Fibroblast of lung (primary cell): Measurements from ENCODE around the gene ARHGEF26. TPM values are rescaled to one million over a fixed set of nuclear protein-coding genes. Genes with fewer than 3 reads are reported as not detected.

Experiments used
- DNase-seq, 2 donors: peaks; one replicate each; pipeline versions ENCODE4 v3.0.0 to v3.0.0-alpha.2; 2010; ENCODE audit warnings: low read depth in 2 of 2
- H2AFZ ChIP-seq: 2 replicates; pipeline ENCODE4 v1.5.1; 2012; ENCODE audit warnings: low read length, control low read depth, inconsistent platforms
- H3K27ac ChIP-seq: 2 replicates; pipeline ENCODE4 v1.5.1; 2011; ENCODE audit warnings: low read length, control low read depth; ENCODE audit not compliant: insufficient read depth
- H3K27me3 ChIP-seq: 2 replicates; pipeline ENCODE4 v1.5.1; 2011; ENCODE audit warnings: mild to moderate bottlenecking, low read length; ENCODE audit not compliant: control insufficient read depth, insufficient read depth
- H3K36me3 ChIP-seq: 2 replicates; pipeline ENCODE4 v1.5.1; 2011; ENCODE audit warnings: low read length; ENCODE audit not compliant: control insufficient read depth, insufficient read depth
- H3K4me1 ChIP-seq: 2 replicates; pipeline ENCODE4 v1.5.1; 2011; ENCODE audit warnings: low read length; ENCODE audit not compliant: control insufficient read depth, insufficient read depth; ENCODE audit errors: extremely low read depth
- H3K4me2 ChIP-seq: 2 replicates; pipeline ENCODE4 v1.5.1; 2011; ENCODE audit warnings: low read length, control low read depth; ENCODE audit not compliant: insufficient read depth; ENCODE audit errors: extremely low read depth
- H3K4me3 ChIP-seq, 4 experiments: fragments of 200-600 bp in 1 of 4; sonication (generic) in 1 of 4; replicated peaks in 1 of 4; 2 replicates each; pipeline ENCODE4 v1.5.1; 2011 to 2016; ENCODE audit warnings: low read length in 4 of 4, low read depth in 3 of 4, mild to moderate bottlenecking in 3 of 4, control low read depth in 2 of 4, inconsistent platforms in 1 of 4, mixed read lengths in 1 of 4; ENCODE audit not compliant: insufficient read depth in 1 of 4; ENCODE audit errors: control extremely low read depth in 1 of 4
- H3K79me2 ChIP-seq: 2 replicates; pipeline ENCODE4 v1.5.1; 2012; ENCODE audit warnings: mild to moderate bottlenecking, low read length, inconsistent platforms; ENCODE audit not compliant: control insufficient read depth, insufficient read depth
- H3K9ac ChIP-seq: 2 replicates; pipeline ENCODE4 v1.5.1; 2011; ENCODE audit warnings: mild to moderate bottlenecking, low read length, control low read depth; ENCODE audit not compliant: insufficient read depth
- H3K9me3 ChIP-seq: 2 replicates; pipeline ENCODE4 v1.5.1; 2012; ENCODE audit warnings: low read depth, low read length; ENCODE audit not compliant: control insufficient read depth, insufficient read depth
- H4K20me1 ChIP-seq: 2 replicates; pipeline ENCODE4 v1.5.1; 2011; ENCODE audit warnings: low read length; ENCODE audit not compliant: control insufficient read depth, insufficient read depth; ENCODE audit errors: extremely low read depth
- EZH2 ChIP-seq: IDR thresholded peaks from 2 replicates; pipeline ENCODE4 v1.5.1; 2012; ENCODE audit warnings: low read length, control low read depth, mild to moderate bottlenecking; ENCODE audit errors: missing control alignments
- polyA plus RNA-seq, 2 donors: library from polyadenylated mRNA; depleted of rRNA in 1 of 2; stranded (reverse) in 1 of 2; unstranded in 1 of 2; fragments of >200 nt; gene quantifications; 2 replicates each; pipeline ENCODE4 v1.2.1, GENCODE V29; 2011 to 2012; ENCODE audit warnings: missing spikeins in 1 of 2
- total RNA-seq: library from RNA; depleted of rRNA; stranded (reverse); fragments of >200 nt; gene quantifications from 2 replicates; pipeline ENCODE4 v1.2.1, GENCODE V29; 2014
- TF ChIP-seq, protein P1 (sequence below), 2 donors: IDR thresholded peaks in 1 of 2; conservative IDR thresholded peaks in 1 of 2; 1 replicate in 1 of 2; 2 replicates in 1 of 2; pipeline ENCODE4 v1.5.1; 2011 to 2012; ENCODE audit warnings: low read length in 2 of 2, control low read depth in 1 of 2, inconsistent platforms in 1 of 2, low read depth in 1 of 2, mild to moderate bottlenecking in 1 of 2

Gene ARHGEF26
- total and polyA plus RNA-seq, 2 donors (not counting 1 experiment from before 2014, with no cell fraction given) = 0.72 to 2.1 TPM

GRCh38 chr3:154156530-154156929 lies 35.3 kb downstream of the ARHGEF26 start:
- no peaks in the 10 kb centered on the region for H3K9me3 ChIP-seq
- no peak overlapping the region for H2AFZ ChIP-seq
- TF ChIP-seq EZH2 = no peak
- TF ChIP-seq, protein P1, sequence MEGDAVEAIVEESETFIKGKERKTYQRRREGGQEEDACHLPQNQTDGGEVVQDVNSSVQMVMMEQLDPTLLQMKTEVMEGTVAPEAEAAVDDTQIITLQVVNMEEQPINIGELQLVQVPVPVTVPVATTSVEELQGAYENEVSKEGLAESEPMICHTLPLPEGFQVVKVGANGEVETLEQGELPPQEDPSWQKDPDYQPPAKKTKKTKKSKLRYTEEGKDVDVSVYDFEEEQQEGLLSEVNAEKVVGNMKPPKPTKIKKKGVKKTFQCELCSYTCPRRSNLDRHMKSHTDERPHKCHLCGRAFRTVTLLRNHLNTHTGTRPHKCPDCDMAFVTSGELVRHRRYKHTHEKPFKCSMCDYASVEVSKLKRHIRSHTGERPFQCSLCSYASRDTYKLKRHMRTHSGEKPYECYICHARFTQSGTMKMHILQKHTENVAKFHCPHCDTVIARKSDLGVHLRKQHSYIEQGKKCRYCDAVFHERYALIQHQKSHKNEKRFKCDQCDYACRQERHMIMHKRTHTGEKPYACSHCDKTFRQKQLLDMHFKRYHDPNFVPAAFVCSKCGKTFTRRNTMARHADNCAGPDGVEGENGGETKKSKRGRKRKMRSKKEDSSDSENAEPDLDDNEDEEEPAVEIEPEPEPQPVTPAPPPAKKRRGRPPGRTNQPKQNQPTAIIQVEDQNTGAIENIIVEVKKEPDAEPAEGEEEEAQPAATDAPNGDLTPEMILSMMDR (conservative IDR thresholded peaks at IDR 0.05 in 1 of 2, IDR thresholded peaks at IDR 0.05 in 1 of 2; ENCODE audit: low read depth in 1 of 2, low read length in 2 of 2) = no peak
- H4K20me1 ChIP-seq = no peaks in the 10 kb centered on the region
- H3K4me2 ChIP-seq = no peak overlapping the region
- no peak for DNase-seq
- H3K36me3 ChIP-seq = no peaks in the 10 kb centered on the region
- no peaks in the 10 kb centered on the region for H3K79me2 ChIP-seq
- no peak overlapping the region for H3K9ac ChIP-seq
- H3K4me3 ChIP-seq = no peak overlapping the region
- H3K4me1 ChIP-seq = peaks cover 4% of the 10 kb centered on the region
- no peaks in the 10 kb centered on the region for H3K27me3 ChIP-seq
- no peak overlapping the region for H3K27ac ChIP-seq

DNA sequence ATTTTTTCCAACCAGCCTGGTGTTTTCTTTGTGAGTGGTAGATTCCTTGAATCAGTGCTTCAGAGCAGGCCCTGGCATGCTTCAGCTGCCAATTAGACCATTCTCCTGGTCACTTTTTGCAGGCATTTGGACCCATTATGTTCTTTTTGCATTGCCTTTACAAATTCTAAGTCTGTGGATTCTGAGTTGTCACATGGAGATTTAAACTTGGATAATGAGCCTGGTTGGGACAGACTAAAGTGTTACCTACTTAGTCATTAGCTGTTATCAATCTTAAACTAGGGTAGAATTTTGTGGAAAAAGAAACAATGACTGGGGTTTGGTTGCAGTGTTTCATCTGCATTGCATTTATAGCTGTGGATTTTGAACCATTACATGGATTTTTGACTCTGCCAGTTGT lies 40.6 kb downstream of the ARHGEF26 start:
- TF ChIP-seq, protein P1 (conservative IDR thresholded peaks at IDR 0.05 in 1 of 2, IDR thresholded peaks at IDR 0.05 in 1 of 2; ENCODE audit: low read depth in 1 of 2, low read length in 2 of 2) = no peak
- TF ChIP-seq EZH2 = no peak
- no peak overlapping the region for H3K4me3 ChIP-seq
- no peaks in the 10 kb centered on the region for H3K4me1 ChIP-seq
- H3K4me2 ChIP-seq = no peak overlapping the region
- H3K79me2 ChIP-seq = no peaks in the 10 kb centered on the region
- no peaks in the 10 kb centered on the region for H4K20me1 ChIP-seq
- no peak overlapping the region for H2AFZ ChIP-seq
- DNase-seq = peak in 1 of 2 donors; percentile 66
- no peaks in the 10 kb centered on the region for H3K27me3 ChIP-seq
- H3K9me3 ChIP-seq = no peaks in the 10 kb centered on the region
- no peaks in the 10 kb centered on the region for H3K36me3 ChIP-seq
- H3K27ac ChIP-seq = no peak overlapping the region
- no peak overlapping the region for H3K9ac ChIP-seq

- TF ChIP-seq EZH2 = no peak
- TF ChIP-seq, protein P1 (conservative IDR thresholded peaks at IDR 0.05 in 1 of 2, IDR thresholded peaks at IDR 0.05 in 1 of 2; ENCODE audit: low read depth in 1 of 2, low read length in 2 of 2) = no peak
- no peak overlapping the region for H2AFZ ChIP-seq
- no peaks in the 10 kb centered on the region for H3K79me2 ChIP-seq
- no peak overlapping the region for H3K9ac ChIP-seq
- DNase-seq = no peak
- H3K4me1 ChIP-seq = no peaks in the 10 kb centered on the region
- no peak overlapping the region for H3K27ac ChIP-seq
- no peaks in the 10 kb centered on the region for H3K27me3 ChIP-seq
- no peaks in the 10 kb centered on the region for H3K9me3 ChIP-seq
- H4K20me1 ChIP-seq = no peaks in the 10 kb centered on the region
- H3K4me3 ChIP-seq = no peak overlapping the region
- no peak overlapping the region for H3K4me2 ChIP-seq
- H3K36me3 ChIP-seq = no peaks in the 10 kb centered on the region
Observed at GRCh38 chr3:154164387-154164786, 43.2 kb downstream of the ARHGEF26 start.
